Muscle of back (tissue), 13 donors: Measurements from ENCODE around the gene CHRD. TPM values are rescaled to one million over a fixed set of nuclear protein-coding genes. Genes with fewer than 3 reads are reported as not detected.
A peak's percentile ranks its signal among the peaks of the same experiment; 100 is the strongest.
"Not testable (repeated sequence)": the region's sequence is repeated elsewhere in the genome, so short reads cannot be mapped to it uniquely, and the experiment has no call there.

Source experiments
- DNase-seq, 3 donors: peaks; one replicate each; pipeline versions ENCODE4 v3.0.0 to v3.0.0-alpha.2; 2013
- long read RNA-seq, 9 donors: transcript quantifications; one replicate each; lab custom pipeline, GENCODE V29; 2026
- polyA plus RNA-seq, 10 donors: library from polyadenylated mRNA; unstranded; fragments of 120-200 nt; gene quantifications; one replicate each; pipeline ENCODE4 v1.2.1, GENCODE V29; 2013; ENCODE audit not compliant: insufficient read length in 10 of 10

The CHRD gene
- polyA plus RNA-seq: 10 to 100 TPM; 15.8 to 21.5 (median 17.4) TPM
- long read RNA-seq, donor 1: 0 reads
- long read RNA-seq, donor 2: 0 reads
- long read RNA-seq, donor 3: 0 reads
- long read RNA-seq, donor 4, partial matches to known transcripts: 5 of 6 reads
- long read RNA-seq, donor 4, other reads (novel, unspliced or antisense): 0 of 6 reads
- long read RNA-seq, donor 5, partial matches to known transcripts: 0 of 1 reads
- long read RNA-seq, donor 5, other reads (novel, unspliced or antisense): 0 of 1 reads
- long read RNA-seq, donor 6, partial matches to known transcripts: 0 of 2 reads
- long read RNA-seq, donor 6, other reads (novel, unspliced or antisense): 0 of 2 reads
- long read RNA-seq, donor 7, partial matches to known transcripts: 5 of 5 reads
- long read RNA-seq, donor 7, other reads (novel, unspliced or antisense): 0 of 5 reads
- long read RNA-seq, donor 8, partial matches to known transcripts: 6 of 8 reads
- long read RNA-seq, donor 8, other reads (novel, unspliced or antisense): 0 of 8 reads
- long read RNA-seq, donor 9: 0 reads

GRCh38 chr3:184379358-184380184, at the start of gene CHRD:
CHRD (plus strand) TSS chr3:184380054; CDS start chr3:184380319, 265 bp downstream.
- peak in 1 of 3 donors; percentile 78 for DNase-seq

GRCh38 chr3:184332370-184333090, 47.3 kb upstream of the CHRD start:
- DNase-seq: no peak

- no peak for DNase-seq
These were observed 46.7 kb upstream of the CHRD start for GRCh38 chr3:184333190-184333589.

GRCh38 chr3:184333700-184334099, 46.2 kb upstream of the CHRD start:
- no peak for DNase-seq

- no peak for DNase-seq
These were observed 45.2 kb upstream of the CHRD start for GRCh38 chr3:184334470-184335158.

- no peak for DNase-seq
These were observed 44.6 kb upstream of the CHRD start for GRCh38 chr3:184335291-184335660.

GRCh38 chr3:184335661-184336546, 44.0 kb upstream of the CHRD start:
- peak; percentile 70 to 94 (median 90) for DNase-seq

- DNase-seq: peak in 2 of 3 donors; percentile 68 to 92
These were observed 43.1 kb upstream of the CHRD start for GRCh38 chr3:184336547-184337398.

- peak; percentile 49 to 92 (median 88) for DNase-seq
These were observed 42.5 kb upstream of the CHRD start, which contains the start of gene FAM131A for GRCh38 chr3:184337399-184337714. FAM131A (plus strand) TSS chr3:184337600; CDS start chr3:184337631, 31 bp downstream.

GRCh38 chr3:184337981-184338380, 41.9 kb upstream of the CHRD start:
- no peak for DNase-seq

GRCh38 chr3:184338511-184338945, 41.3 kb upstream of the CHRD start:
- peak; percentile 75 to 95 (median 93) for DNase-seq

- no peak for DNase-seq
These were observed 40.9 kb upstream of the CHRD start for GRCh38 chr3:184339001-184339400.

GRCh38 chr3:184339451-184340135, 40.3 kb upstream of the CHRD start:
- not testable (repeated sequence) for DNase-seq

- DNase-seq: no peak
These were observed 37.9 kb upstream of the CHRD start for GRCh38 chr3:184341925-184342324.

GRCh38 chr3:184343200-184343876, 36.5 kb upstream of the CHRD start:
- no peak for DNase-seq

GRCh38 chr3:184344579-184345316, 35.1 kb upstream of the CHRD start:
- no peak for DNase-seq
